Epidermal melanocyte (primary cell): ENCODE results near the gene CDH8.

ENCODE experiments used
- DNase-seq: peaks from one replicate; pipeline ENCODE4 v3.0.0; 2011; ENCODE audit warnings: low spot score; ENCODE audit not compliant: insufficient read length

The CDH8 gene

GRCh38 chr16:62036101-62036801 is at the start of gene CDH8:
TSS of gene CDH8 (minus strand) at chr16:62036438. CDS start at chr16:62021403, 15,035 bp downstream.
- DNase-seq: no peak

- no peak for DNase-seq
Observed at GRCh38 chr16:62079236-62079635, 43.0 kb upstream of the CDH8 start.

GRCh38 chr16:62077998-62078397 is 41.8 kb upstream of the CDH8 start:
- no peak for DNase-seq

- no peak for DNase-seq
Observed at GRCh38 chr16:62076886-62077285, 40.6 kb upstream of the CDH8 start.

- no peak for DNase-seq
Observed at GRCh38 chr16:62068747-62069146, 32.5 kb upstream of the CDH8 start.

- no peak for DNase-seq
Observed at GRCh38 chr16:62067981-62068380, 31.7 kb upstream of the CDH8 start.

- no peak for DNase-seq
Observed at GRCh38 chr16:62067182-62067581, 30.9 kb upstream of the CDH8 start.

- DNase-seq: no peak
Observed at GRCh38 chr16:62066747-62067146, 30.5 kb upstream of the CDH8 start.

GRCh38 chr16:62064173-62064572 is 27.9 kb upstream of the CDH8 start:
- no peak for DNase-seq

- DNase-seq: no peak
Observed at GRCh38 chr16:62060089-62060488, 23.9 kb upstream of the CDH8 start.

GRCh38 chr16:62059527-62059926 is 23.3 kb upstream of the CDH8 start:
- no peak for DNase-seq

GRCh38 chr16:62058412-62058811 is 22.2 kb upstream of the CDH8 start:
- DNase-seq: no peak

GRCh38 chr16:62051942-62052341 is 15.7 kb upstream of the CDH8 start:
- DNase-seq: no peak

- DNase-seq: no peak
Observed at GRCh38 chr16:62050793-62051192, 14.6 kb upstream of the CDH8 start.

GRCh38 chr16:62046801-62047200 is 10.6 kb upstream of the CDH8 start:
- DNase-seq: no peak

GRCh38 chr16:62041401-62041800 is 5.2 kb upstream of the CDH8 start:
- DNase-seq: no peak

GRCh38 chr16:62038646-62039045 is 2.4 kb upstream of the CDH8 start:
- DNase-seq: no peak

GRCh38 chr16:62038225-62038624 is 2.0 kb upstream of the CDH8 start:
- no peak for DNase-seq

GRCh38 chr16:62036802-62037135 is 531 bp upstream of the CDH8 start:
- DNase-seq: no peak

- no peak for DNase-seq
Observed at GRCh38 chr16:62035115-62036092, 834 bp downstream of the CDH8 start.

GRCh38 chr16:62034231-62035114 is 1.8 kb downstream of the CDH8 start:
- DNase-seq: no peak

GRCh38 chr16:62033065-62033464 is 3.2 kb downstream of the CDH8 start:
- no peak for DNase-seq
